ENCODE results near the gene PBX4.

DNA sequence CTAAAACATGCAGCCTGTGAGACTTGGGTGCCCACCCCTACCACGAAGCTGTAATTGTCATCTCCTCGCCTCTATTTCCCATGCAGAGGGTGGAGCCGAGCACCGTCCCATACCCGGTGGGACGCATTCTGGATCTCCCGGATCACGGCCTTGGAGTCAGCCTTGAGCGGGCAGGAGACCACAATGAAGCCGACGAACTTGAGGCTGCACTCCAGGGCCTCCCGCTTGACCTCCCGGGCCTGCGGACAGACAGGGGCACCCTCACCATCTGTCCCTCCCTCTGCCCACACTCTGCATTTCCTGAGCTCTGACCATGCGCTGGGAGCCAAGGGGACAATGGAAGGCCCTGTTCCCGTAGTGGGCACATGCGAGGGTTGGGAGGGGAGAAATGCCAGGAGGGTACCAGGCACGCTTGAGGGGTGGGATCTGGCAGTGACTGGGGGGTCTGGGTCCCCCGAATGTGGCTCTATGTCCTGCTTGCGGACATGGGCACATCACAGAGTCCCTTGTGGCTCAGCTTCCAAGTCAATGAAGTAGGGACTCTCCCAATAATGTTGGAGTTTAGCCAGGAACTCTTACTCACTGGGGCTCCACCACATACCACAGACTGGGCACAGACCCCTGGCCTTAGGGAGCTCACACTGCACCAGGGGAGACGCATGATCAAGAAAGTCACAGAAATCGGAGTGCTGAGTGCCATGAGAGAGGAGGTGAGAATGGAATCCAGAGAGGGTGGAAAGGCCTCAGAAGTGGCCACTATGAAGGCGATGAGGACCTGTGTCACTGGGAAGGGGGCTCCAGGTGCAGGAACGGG lies 34.2 kb upstream of the PBX4 start:
- TF ChIP-seq CTCF (IDR thresholded peaks at IDR 0.05; ENCODE audit: low read length) = no peak
- no peak for TF ChIP-seq EZH2 (IDR thresholded peaks at IDR 0.05; ENCODE audit: borderline replicate concordance, low read length)

Data from OCI-LY1 (cell line).